ENCODE results near the gene MYOZ3. TPM values are rescaled to one million over a fixed set of nuclear protein-coding genes. Genes with fewer than 3 reads are reported as not detected.

MYOZ3 gene
- total and polyA plus RNA-seq, 10 of the 15 experiments (the other 5 are each of a cell fraction or from before 2014, with no cell fraction given), result 0.04 to 1.1 (median 0.10) TPM; not detected in 4

DNA sequence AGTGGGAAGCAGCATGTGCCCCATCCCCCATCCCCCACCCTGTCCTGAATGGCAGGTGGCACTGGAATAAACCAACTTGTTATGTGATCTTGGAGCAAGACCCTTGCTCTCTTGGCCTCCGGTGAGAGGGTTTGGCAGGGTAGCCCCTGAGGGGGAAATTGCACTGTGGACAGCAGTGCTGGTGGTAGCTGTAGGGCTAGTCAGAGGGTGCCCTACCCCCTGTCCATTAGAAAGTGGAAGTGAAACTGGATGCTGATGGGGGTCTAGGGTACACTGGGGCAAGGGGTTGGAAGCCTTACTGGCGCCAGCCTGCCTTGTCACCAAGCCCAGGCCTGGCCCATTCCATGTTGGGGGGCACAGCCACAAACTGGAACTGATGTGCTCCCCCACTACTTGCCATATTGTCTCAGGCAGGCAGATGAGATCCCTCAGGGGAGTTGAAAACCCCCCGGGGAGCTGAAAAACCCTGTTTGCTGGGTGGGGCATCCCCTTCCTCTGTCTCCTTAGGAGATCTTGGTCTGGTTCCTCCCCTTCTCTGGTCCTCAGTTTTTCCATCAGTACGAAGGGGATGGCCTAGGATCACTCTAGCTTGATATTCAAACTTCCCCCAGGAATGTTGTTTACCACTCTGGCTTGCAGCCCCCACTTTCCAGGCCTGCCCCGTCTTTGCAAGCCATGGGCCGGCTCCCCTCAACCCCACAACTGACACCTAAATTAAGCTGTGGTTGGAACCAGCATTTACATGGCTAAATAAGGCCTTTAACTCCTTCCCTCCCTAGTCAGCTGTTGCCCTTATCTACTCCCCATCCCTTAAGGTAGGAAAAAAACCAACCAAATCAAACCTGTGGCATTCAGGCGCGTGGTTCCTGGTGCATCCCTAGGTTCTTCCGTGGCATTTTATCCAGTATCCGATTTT is 35.0 kb upstream of the MYOZ3 start (continued):
- peak; percentile 85; the same call in 2 of the 3 replicates for TF ChIP-seq POU2F2 (IDR thresholded peaks at IDR 0.05; ENCODE audit: borderline replicate concordance, low read depth, low read length)
- no peak for TF ChIP-seq ATF2 (IDR thresholded peaks at IDR 0.05; ENCODE audit: low read length)
- TF ChIP-seq NRF1 (conservative IDR thresholded peaks at IDR 0.05; ENCODE audit: low read depth, low read length), result no peak
- TF ChIP-seq ASH2L (IDR thresholded peaks at IDR 0.05; ENCODE audit: borderline replicate concordance, low read depth), result no peak
- no peak; the same call in 1 of the 2 replicates for TF ChIP-seq ZNF24 (IDR thresholded peaks at IDR 0.05)
- TF ChIP-seq KDM1A (IDR thresholded peaks at IDR 0.05; ENCODE audit: borderline replicate concordance), result no peak
- TF ChIP-seq JUND (IDR thresholded peaks at IDR 0.05; ENCODE audit: low read depth, low read length), result no peak
- peak; percentile 34; the same call in 1 of the 2 replicates for TF ChIP-seq CBFB (IDR thresholded peaks at IDR 0.05; ENCODE audit: low read depth)
- no peak for TF ChIP-seq SIN3A (IDR thresholded peaks at IDR 0.05; ENCODE audit: low read depth, low read length)
- no peak for TF ChIP-seq ZBTB11 (CRISPR knock-in tag; IDR thresholded peaks at IDR 0.05)
- peak; percentile 82 for TF ChIP-seq KLF5 (IDR thresholded peaks at IDR 0.05; ENCODE audit: partially characterized antibody)
- no peak for TF ChIP-seq ZBTB40 (IDR thresholded peaks at IDR 0.05; ENCODE audit: borderline replicate concordance)
- TF ChIP-seq LARP7 (IDR thresholded peaks at IDR 0.05), result no peak
- TF ChIP-seq IRF4 (IDR thresholded peaks at IDR 0.05; ENCODE audit: low read depth, low read length), result peak; percentile 71; the same call in 1 of the 2 replicates
- peak; percentile 28; the same call in 1 of the 2 replicates for TF ChIP-seq CHD2 (IDR thresholded peaks at IDR 0.05; ENCODE audit: borderline replicate concordance, low read depth, low read length)
- TF ChIP-seq MXI1 (IDR thresholded peaks at IDR 0.05; ENCODE audit: low read depth, low read length), result 0 out of 2 replicates have a peak, but pooled peaks have one; percentile 20
- TF ChIP-seq E2F8 (IDR thresholded peaks at IDR 0.05; ENCODE audit: low read depth, partially characterized antibody), result peak; percentile 20
